Activated CD8-positive, alpha-beta memory T cell treated with anti-CD3 and anti-CD28 coated beads, Interleukin-2, amount 50 U/mL, for 24 hours (primary cell): ENCODE results near the gene LIPC.

Experiments
- DNase-seq: peaks from one replicate; pipeline ENCODE4 v3.0.0-alpha.2; 2020; ENCODE audit errors: extremely low read depth

LIPC gene

GRCh38 chr15:58406811-58407210, 25.0 kb upstream of the LIPC start:
- no peak for DNase-seq

- no peak for DNase-seq
These were observed 24.5 kb upstream of the LIPC start for GRCh38 chr15:58407236-58407775.

- no peak for DNase-seq
These were observed 24.0 kb upstream of the LIPC start for GRCh38 chr15:58407778-58408177.

GRCh38 chr15:58409861-58410260, 21.9 kb upstream of the LIPC start:
- no peak for DNase-seq

- DNase-seq = no peak
These were observed 21.4 kb upstream of the LIPC start for GRCh38 chr15:58410353-58410752.

- DNase-seq = no peak
These were observed 18.5 kb upstream of the LIPC start for GRCh38 chr15:58413253-58413652.

- no peak for DNase-seq
These were observed 16.2 kb upstream of the LIPC start for GRCh38 chr15:58415636-58416035.

- DNase-seq = no peak
These were observed 14.8 kb upstream of the LIPC start for GRCh38 chr15:58416963-58417362.

GRCh38 chr15:58418135-58418534, 13.7 kb upstream of the LIPC start:
- no peak for DNase-seq

GRCh38 chr15:58419803-58420524, 11.8 kb upstream of the LIPC start:
- no peak for DNase-seq

- no peak for DNase-seq
These were observed 11.2 kb upstream of the LIPC start for GRCh38 chr15:58420579-58421043.

- no peak for DNase-seq
These were observed 8.6 kb upstream of the LIPC start for GRCh38 chr15:58423205-58423604.

GRCh38 chr15:58423831-58424608, 7.8 kb upstream of the LIPC start:
- no peak for DNase-seq

- no peak for DNase-seq
These were observed 7.1 kb upstream of the LIPC start for GRCh38 chr15:58424722-58425121.

- DNase-seq = no peak
These were observed 6.6 kb upstream of the LIPC start for GRCh38 chr15:58425185-58425584.

- DNase-seq = no peak
These were observed 6.0 kb upstream of the LIPC start for GRCh38 chr15:58425834-58426233.

- DNase-seq = no peak
These were observed 5.3 kb upstream of the LIPC start for GRCh38 chr15:58426501-58426900.

GRCh38 chr15:58427987-58428386, 3.8 kb upstream of the LIPC start:
- no peak for DNase-seq

- no peak for DNase-seq
These were observed 1.5 kb upstream of the LIPC start for GRCh38 chr15:58430224-58430787.

GRCh38 chr15:58432401-58432800, 610 bp downstream of the LIPC start:
- DNase-seq = no peak

- DNase-seq = no peak
These were observed 2.0 kb downstream of the LIPC start for GRCh38 chr15:58433597-58434333.

GRCh38 chr15:58434334-58434875, 2.6 kb downstream of the LIPC start:
- no peak for DNase-seq
